NCI-H2081 (cell line): Measurements from ENCODE around the gene CHST12.
A peak's percentile ranks its signal among the peaks of the same experiment; 100 is the strongest.
"Not testable (repeated sequence)": the region's sequence is repeated elsewhere in the genome, so short reads cannot be mapped to it uniquely, and the experiment has no call there.

ENCODE experiments used
- DNase-seq, 2 experiments: peaks; one replicate each; lab custom pipeline; 2025; lab: John Stamatoyannopoulos, UW

Gene CHST12

DNA sequence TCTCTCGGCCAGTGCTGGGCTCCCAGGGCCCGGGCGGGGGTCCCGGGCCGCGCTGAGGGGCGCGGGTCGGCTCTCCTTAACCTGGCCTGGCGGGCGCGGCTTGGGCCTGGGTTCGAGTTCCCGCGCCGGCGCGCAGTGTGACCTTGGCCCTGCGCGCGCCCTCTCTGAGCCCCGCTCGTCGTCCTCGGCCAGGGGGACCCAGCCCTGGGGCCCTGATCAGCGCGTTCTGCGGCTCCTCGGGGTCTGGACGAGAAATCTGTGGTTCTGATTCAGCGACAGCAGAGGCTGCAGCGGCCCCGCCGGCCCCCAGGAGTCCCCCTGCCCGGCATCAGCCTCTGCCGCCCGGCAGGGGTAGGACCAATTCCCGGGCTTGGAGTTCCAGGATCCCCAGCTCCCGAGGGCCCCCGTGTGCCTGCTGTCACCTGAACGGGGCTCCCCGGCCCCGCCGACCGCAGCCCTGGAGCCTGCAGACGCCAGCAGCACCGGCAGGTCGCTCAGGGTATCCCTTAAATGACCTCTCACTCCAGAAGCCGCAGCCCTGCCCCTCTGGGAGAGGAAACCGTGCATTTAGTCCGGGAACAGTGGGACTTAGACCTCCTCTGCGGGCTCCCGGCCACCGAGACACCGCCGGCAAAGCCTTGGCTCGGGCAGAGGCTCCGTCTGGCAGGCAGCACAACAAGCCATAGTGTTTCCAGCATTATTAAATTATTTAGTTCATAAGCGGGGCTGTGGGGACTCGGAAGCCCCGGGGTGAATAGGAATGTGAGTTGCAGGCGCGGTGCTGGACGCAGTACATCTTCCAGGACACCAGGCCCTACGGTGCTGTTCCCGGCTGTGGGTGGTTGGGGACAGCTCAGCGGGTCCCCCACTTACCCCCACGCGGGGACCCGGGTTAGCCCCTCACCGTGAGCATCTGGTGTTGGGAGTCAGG lies 572 bp downstream of the CHST12 start:
- DNase-seq: no peak

DNA sequence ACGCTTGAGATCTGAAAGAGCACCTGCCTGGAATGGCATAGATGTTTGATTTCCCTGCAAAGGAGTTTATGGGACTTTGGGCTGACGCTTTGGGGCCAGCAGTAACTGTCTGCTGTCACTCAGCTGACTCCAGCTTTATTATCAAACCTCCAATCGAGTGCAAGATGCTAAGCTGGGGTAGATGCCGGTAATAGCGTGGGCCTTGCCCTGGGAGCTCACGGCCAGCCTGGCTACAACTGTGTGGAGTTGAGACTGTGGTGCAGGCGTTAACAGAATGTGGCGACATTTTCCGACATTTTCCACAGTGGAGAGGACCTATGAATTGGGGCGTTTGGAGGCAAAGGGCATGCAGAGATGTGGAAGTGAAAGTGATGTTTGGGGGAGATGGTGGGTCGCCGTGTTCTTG lies 1.3 kb downstream of the CHST12 start:
- DNase-seq: no peak

DNA sequence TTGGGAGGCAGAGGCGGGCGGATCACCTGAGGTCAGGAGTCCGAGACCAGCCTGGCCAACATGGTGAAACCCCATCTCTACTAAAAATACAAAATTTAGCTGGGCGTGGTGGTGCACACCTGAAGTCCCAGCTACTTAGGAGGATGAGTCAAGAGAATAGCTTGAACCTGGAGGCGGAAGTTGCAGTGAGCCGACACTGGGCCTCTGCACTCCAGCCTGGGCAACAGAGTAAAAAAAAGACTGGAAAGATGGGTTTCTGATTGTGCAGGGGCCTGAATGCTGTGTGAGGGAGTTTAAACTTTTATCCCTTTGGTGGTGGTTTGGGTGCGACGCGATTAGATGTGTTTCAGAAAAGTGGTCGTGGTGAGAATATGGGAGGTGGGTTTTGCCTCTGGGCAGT lies 1.8 kb downstream of the CHST12 start:
- no peak for DNase-seq

DNA sequence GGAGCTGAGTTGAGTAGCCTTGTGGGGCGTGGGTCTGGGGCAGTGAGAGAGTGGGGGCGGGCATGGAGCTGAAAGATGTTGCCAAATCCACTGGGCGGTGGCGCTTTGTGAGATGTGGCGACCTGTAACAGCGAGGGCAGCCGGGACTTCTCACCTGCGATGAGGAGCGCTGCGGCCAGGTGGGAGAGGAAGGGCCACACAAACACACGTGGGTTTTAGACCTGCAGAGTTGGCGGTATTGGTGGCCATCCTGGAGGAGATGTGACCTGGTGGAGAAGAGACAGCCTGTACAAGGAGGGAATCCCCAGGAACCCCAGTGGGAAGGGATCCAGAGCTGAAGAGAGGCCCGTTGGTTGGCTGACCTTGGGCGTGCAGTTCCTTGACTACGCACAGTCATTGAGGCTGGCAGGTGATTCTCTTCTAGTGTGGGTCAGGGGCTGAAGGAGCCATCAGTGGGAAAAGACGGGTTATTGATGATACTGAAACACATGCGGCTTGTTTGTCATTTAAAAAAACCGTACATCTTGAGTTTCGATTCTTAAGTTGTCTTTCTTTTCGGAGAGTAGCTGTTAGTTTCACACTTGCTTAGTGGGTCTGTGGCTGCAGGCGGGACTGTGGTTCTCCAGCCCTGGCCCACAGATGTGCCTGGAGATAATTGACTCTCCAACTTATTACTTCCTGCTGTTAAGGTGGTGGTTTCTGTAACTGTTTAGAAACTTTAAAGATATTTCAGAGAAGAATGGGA lies 2.4 kb downstream of the CHST12 start:
- no peak for DNase-seq

DNA sequence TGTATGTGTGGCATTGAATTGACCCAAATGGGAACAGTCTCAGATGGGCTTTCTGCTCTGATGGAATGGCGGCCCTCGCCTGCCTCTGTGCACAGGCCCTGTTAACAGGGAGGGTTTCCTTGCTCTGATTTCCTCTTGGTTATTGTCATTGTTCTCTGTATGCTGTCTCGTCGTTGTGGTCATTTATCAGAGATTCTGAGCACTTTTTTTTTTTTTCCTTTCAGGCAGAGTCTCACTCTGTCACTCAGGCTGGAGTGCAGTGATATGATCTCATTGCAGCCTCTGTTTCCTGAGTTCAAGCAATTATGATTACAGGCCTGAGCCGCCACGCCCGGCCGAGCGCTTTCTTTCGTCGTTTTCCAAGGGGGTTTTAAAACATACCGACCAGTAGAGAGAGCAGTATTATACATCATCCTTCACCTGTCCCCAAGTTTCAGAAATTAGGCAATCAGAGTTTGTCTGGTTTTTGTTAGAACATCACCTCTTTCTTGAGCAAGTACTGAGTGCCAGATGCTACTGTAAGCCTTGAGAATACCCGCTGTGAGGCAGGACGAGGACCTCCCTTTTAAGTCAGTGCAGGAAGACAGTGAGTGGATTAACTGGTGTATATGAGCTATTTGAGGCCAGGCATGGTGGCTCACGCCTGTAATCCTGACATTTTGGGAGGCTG lies 6.5 kb downstream of the CHST12 start:
- no peak for DNase-seq

DNA sequence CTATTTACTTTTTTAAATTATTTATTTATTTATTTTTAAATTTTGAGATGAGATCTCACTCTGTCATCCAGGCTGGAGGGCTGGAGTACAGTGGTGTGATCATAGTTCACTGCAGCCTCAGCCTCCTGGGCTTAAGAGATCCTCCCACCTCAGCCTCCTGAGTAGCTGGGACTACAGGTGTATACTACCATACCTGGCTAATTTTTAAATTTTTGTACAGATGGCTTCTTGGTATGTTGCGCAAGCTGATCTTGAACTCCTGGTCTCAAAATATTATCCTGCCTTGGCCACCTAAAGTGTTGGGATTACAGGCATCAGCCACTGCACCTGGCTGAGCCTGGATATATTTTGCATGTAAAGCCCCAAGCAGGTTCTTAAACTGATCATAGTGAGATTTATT lies 7.6 kb downstream of the CHST12 start:
- no peak for DNase-seq

DNA sequence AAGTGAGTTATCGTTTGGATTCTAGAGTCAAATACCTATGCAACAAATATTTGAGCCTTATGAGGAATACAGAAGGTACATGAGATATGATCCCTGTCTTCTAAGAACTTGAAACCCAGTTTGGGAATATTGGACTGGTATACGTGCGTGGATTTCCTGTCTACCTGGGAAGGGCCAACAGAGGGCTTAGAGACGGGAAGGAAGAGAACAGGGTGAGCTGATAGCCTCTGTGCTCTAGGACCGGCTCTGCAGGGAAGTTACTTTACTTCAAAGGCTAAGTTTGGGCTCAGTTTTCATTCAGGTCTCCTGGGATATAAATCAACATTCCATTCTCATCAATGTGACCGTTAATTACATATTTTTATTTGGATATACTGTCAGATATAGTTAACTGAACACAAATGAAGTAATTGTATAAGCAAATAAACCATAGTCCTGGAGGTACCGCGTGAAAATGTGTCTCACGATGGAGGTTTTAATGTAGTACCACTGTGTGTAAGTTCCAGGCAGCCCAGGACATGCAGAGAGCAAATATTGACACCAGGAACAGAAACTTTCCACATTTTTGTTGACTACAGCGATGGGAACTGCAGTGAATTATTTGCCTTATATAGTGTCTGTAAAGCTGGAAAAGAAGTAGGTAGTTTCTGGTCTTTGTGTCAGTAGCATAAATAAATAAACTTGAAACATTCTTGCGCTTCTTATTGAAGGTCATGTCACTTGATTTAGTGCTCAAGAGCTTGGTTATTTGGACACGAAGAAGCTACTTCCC lies 8.6 kb downstream of the CHST12 start:
- no peak for DNase-seq

DNA sequence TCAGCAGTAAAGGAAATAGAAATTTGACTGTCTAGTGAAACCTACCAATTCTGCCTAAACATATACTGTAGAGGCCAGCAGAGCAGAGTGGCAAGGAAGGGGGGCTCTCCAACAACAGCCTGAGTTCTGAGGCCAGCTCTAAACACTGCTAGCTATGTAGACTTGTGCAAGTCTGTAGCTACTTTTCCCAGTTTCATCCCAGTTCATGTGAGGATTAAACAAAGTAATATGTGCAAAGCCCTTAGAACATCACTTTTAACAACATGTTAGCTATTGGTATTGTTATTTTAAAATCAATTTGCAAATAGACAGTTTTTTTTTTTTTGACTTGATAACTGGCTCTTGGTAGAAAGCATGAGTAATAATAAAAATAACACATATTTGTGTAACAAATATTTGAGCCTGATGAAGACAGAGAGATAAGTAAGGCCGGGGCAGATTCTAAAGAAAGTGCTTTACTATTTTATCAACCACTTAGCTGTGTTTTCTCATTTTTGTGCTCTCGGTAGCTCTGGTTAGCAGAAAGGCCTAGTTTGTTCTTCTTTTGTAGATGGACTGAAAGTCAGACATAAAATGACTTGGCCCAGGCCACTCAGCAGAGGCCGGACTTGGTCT lies 9.3 kb downstream of the CHST12 start:
- DNase-seq: no peak

DNA sequence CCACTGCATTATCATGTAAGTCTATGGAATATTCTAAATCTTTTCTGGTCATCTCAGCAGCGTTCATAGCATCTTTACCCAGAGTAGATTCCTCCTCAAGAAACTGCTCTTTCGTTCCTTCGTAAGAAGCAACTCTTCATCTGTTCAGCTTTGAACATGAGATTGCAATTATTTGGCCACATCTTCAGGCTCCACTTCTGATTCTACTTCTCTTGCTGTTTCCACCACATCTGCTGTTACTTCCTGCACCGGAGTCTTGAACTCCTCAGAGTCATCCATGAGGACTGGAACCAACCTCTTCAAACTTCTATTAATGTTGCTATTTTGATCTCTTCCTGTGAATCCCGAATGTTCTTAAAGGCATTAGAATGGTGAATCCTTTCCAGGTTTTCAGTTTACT lies 12.7 kb downstream of the CHST12 start:
- DNase-seq: no peak

DNA sequence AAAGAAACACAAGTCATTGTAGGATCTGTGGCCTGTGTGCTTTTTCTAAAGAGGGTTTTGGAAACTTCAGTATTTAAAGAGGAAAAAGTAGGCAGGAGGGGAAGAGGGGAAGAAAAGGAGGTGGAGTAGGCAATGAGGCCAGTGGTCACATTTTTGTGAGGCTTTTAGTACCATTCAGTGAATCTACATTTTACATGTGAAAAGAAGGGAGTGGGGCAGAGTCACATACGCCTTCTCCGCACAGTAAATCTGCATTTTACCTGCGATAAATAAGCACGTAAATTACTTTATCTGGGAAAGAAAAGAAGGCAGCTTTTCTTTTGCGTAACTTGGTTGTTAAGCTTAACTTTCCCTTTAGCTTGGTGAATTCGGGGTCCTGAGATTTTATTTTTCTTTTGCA lies 13.2 kb downstream of the CHST12 start:
- no peak for DNase-seq

DNA sequence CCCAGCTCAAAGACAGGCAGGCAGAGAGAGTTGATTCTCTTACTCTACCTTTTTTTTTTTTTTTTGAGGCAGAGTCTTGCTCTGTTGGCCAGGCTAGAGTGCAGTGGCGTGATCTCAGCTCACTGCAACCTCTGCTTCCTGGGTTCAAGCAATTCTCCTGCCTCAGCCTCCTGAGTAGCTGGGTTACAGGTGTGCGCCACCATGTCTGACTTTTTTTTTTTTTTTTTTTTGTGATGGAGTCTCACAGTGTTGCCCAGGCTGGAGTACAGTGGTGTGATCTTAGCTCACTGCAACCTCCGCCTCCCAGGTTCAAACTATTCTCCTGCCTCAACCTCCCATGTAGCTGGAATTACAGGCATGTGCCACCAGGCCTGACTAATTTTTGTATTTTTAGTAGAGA lies 13.8 kb downstream of the CHST12 start:
- DNase-seq: not testable (repeated sequence)

DNA sequence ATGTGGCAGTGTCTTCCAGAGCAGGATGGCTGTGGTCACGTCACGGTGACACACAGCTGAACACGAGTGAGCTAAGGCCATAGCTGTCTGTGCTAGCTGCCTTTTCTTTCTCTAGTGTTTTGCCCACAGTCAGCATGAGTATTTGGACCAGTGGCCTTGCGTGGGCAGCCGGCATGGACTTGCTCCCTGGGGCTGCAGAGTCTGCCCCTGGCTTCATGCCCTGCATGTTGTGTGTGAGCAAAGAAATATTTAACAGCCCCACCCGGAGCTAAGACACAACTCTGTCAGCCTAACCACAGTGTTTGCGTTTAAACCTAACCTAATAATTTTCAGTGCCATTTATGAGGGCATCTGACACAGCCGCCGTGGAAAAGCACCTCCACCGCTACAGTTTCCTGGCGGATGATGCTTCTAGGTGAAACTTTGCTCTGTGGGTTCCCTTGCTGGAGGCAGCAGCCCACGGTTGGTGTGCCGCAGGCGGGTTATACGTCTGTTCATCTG lies 14.6 kb downstream of the CHST12 start:
- DNase-seq: peak; percentile 31 to 64

DNA sequence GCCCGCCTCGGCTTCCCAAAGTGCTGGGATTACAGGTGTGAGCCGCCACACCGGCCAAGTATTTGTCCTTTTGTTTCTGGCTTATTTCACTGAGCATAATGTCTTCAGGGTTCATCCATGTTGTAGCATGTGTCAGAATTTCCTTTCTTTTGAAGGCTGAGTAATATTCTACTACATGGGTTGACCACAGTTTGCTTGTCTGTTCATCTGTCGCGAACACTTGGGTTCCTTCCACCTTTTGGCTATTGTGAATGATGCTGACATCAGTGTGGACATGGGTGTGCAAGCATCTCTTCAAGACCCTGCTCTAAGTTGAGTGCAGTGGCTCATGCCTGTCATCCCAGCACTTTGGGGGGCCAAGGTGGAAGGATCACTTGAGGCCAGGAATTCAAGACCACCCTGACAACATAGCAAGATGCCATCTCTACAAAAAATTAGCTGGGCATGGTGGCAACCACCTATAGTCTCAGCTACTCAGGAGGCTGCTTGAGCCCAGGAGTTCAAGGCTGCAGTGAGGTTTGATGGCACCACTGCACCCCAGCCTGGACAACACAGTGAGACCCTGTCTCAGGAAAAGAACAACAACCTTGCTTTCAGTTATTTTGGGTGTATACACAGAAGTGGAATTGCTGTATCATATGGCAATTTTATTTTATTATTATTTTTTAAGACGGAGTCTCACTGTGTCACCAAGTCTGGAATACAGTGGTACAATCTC lies 17.0 kb downstream of the CHST12 start:
- no peak for DNase-seq

DNA sequence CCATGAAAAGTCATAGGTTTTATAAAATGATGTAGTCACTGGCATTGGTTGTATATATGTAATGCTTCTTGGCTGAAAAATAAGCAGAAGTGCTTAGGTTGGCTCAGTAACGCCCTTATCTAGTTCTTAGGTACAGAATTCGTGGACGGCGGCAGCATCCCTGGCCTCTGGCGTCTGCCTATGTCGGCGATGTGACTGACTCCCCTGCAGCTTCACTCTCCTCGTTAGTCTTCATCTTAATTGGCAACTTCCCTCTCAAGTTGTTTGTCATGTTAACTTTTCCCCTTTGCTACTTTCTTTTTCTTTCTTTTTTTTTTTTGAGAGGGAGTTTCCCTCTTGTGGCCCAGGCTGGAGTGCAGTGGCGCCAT lies 18.5 kb downstream of the CHST12 start:
- no peak for DNase-seq

DNA sequence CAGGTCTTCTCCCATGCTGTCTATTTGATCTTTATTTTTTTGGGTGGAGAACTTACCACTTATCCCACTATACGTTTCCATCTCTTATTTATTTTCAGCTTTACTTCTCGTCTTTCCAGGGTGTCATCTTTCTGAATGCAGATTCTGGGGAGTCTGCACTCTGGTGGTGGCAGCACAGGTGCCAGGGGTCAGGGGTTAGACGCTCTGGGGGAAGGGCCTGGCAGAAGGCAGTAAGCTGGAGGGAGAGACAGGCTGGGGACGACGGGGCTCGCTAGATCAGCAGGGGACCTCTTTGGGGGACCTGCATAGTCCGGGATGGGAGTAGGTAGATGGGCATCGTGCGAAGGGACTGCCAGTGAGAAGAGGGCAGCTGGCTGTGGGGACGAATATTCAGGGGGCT lies 22.3 kb downstream of the CHST12 start:
- no peak for DNase-seq

DNA sequence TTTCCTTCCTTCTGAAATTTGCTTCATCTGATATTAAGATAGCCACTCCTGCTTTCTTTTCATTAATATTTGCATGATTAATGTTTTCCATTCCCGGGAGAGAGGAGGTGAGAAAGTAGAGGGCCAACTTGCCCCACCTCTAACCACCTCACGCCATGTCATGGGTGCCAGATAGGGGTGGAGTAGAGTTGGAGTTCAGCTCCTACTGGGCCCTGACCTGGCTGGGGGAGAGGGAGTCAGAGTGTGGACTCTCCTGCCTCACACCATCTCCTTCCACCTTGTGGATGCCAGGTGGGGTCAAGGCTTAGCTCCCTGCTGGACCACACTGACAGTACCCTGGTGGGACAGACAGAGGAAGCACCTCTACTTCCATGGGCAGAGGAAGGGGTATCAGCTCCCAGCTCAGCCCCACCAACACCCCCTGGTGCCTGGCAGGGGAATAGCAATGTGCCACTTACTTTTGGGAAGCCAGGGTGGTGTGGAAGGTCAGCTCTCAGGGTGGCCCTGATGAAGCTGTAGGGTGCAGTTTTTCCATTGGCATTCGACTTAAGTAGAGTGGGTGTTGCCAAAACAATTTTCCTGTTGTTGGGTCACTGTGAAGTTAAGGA lies 28.0 kb downstream of the CHST12 start:
- no peak for DNase-seq

DNA sequence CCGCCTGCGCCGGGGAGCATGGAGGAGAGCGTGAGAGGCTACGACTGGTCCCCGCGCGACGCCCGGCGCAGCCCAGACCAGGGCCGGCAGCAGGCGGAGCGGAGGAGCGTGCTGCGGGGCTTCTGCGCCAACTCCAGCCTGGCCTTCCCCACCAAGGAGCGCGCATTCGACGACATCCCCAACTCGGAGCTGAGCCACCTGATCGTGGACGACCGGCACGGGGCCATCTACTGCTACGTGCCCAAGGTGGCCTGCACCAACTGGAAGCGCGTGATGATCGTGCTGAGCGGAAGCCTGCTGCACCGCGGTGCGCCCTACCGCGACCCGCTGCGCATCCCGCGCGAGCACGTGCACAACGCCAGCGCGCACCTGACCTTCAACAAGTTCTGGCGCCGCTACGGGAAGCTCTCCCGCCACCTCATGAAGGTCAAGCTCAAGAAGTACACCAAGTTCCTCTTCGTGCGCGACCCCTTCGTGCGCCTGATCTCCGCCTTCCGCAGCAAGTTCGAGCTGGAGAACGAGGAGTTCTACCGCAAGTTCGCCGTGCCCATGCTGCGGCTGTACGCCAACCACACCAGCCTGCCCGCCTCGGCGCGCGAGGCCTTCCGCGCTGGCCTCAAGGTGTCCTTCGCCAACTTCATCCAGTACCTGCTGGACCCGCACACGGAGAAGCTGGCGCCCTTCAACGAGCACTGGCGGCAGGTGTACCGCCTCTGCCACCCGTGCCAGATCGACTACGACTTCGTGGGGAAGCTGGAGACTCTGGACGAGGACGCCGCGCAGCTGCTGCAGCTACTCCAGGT lies 29.7 kb downstream of the CHST12 start:
- no peak for DNase-seq

DNA sequence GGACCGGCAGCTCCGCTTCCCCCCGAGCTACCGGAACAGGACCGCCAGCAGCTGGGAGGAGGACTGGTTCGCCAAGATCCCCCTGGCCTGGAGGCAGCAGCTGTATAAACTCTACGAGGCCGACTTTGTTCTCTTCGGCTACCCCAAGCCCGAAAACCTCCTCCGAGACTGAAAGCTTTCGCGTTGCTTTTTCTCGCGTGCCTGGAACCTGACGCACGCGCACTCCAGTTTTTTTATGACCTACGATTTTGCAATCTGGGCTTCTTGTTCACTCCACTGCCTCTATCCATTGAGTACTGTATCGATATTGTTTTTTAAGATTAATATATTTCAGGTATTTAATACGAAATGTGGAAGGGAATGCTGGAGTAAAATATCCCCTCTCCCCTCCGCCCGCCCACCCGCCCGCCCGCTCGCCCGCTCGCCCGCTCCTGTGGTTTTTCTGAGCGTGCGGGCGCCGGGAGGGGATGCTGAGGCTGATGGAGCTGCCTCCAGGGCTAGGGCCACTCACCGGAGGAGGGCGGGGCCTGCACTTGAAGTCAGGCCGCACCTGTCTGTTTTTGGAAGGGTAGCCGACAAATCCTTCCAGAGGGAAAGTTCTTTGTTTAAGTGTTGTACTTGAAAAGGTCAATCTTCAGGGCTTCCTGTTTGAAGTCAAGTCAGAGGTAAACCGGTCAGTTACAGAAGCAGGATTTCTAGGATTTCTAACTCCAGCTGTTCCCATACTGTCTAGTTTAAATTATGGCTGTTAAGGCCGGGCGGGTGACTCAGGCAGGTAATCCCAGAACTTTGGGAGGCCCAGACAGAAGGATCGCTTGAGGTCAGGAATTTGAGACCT lies 30.5 kb downstream of the CHST12 start:
- no peak for DNase-seq

DNA sequence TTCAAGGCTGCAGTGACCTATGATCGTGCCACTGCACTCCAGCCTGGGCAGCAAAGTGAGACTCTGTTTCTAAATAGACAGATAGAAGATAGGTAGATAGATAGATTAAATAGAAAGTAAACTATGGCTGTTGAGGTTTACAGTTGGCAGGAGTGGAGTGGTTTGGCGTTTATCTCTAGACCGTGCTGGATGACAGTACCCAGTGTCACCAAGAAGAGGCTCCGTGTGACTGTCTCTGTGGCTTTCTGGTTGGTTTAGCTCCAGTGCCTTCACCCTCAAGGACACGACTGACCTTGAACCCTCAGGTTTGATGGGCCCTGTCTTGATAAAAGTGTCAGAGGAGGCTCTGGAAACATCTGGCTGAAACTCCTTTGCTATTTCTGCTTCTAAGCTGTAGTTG lies 31.7 kb downstream of the CHST12 start:
- no peak for DNase-seq
